HL-60 (cell line): Measurements from ENCODE around the gene VAV2.

Experiments
- CTCF ChIP-seq: IDR thresholded peaks from one replicate; pipeline ENCODE4 v1.5.1; 2011; ENCODE audit warnings: low read length, control low read depth, inconsistent platforms; ENCODE audit not compliant: insufficient read depth
- SPI1 ChIP-seq: IDR thresholded peaks from 2 replicates; pipeline ENCODE4 v1.6.1; 2012; ENCODE audit warnings: low read depth, mild to moderate bottlenecking, borderline replicate concordance

- TF ChIP-seq CTCF = no peak
- no peak for TF ChIP-seq SPI1
These were observed 4.0 kb downstream of the VAV2 start for GRCh38 chr9:133987946-133988665.
